Skeletal muscle tissue (tissue), 4 donors: ENCODE measurements around the gene MT1H. TPM values are rescaled to one million over a fixed set of nuclear protein-coding genes. Genes with fewer than 3 reads are reported as not detected.
"Not testable (repeated sequence)": the region's sequence is repeated elsewhere in the genome, so short reads cannot be mapped to it uniquely, and the experiment has no call there.

Experiments
- H3K27ac ChIP-seq: one replicate; pipeline ENCODE4 v1.7.0; 2013; ENCODE audit warnings: mild to moderate bottlenecking, low read depth, low read length, inconsistent platforms
- H3K27me3 ChIP-seq, 3 donors: one replicate each; pipeline ENCODE4 v1.7.0; 2013; ENCODE audit warnings: low read length in 3 of 3; ENCODE audit not compliant: control insufficient read depth in 3 of 3, insufficient read depth in 3 of 3
- H3K36me3 ChIP-seq, 3 donors: one replicate each; pipeline ENCODE4 v1.7.0; 2013; ENCODE audit warnings: low read length in 3 of 3; ENCODE audit not compliant: control insufficient read depth in 3 of 3, insufficient read depth in 3 of 3
- H3K4me1 ChIP-seq, 3 donors: one replicate each; pipeline ENCODE4 v1.7.0; 2013; ENCODE audit warnings: low read length in 3 of 3, mild to moderate bottlenecking in 3 of 3; ENCODE audit not compliant: control insufficient read depth in 3 of 3, insufficient read depth in 3 of 3
- H3K4me3 ChIP-seq, 3 donors: one replicate each; pipeline ENCODE4 v1.7.0; 2013; ENCODE audit warnings: low read length in 3 of 3
- H3K9ac ChIP-seq, 3 donors: one replicate each; pipeline ENCODE4 v1.7.0; 2013; ENCODE audit warnings: low read length in 3 of 3, mild to moderate bottlenecking in 3 of 3, moderate library complexity in 2 of 3, low read depth in 1 of 3
- H3K9me3 ChIP-seq, 3 donors: one replicate each; pipeline ENCODE4 v1.7.0; 2013; ENCODE audit warnings: low read length in 3 of 3; ENCODE audit not compliant: control insufficient read depth in 3 of 3
- total RNA-seq: library from RNA; depleted of rRNA; stranded (reverse); fragments of >200 nt; gene quantifications from one replicate; pipeline ENCODE4 v1.2.3, GENCODE V29; 2014
- donor health status: Osteomylitis.

The MT1H gene
- total RNA-seq, 1 donor from 2014 or later = not detected

DNA sequence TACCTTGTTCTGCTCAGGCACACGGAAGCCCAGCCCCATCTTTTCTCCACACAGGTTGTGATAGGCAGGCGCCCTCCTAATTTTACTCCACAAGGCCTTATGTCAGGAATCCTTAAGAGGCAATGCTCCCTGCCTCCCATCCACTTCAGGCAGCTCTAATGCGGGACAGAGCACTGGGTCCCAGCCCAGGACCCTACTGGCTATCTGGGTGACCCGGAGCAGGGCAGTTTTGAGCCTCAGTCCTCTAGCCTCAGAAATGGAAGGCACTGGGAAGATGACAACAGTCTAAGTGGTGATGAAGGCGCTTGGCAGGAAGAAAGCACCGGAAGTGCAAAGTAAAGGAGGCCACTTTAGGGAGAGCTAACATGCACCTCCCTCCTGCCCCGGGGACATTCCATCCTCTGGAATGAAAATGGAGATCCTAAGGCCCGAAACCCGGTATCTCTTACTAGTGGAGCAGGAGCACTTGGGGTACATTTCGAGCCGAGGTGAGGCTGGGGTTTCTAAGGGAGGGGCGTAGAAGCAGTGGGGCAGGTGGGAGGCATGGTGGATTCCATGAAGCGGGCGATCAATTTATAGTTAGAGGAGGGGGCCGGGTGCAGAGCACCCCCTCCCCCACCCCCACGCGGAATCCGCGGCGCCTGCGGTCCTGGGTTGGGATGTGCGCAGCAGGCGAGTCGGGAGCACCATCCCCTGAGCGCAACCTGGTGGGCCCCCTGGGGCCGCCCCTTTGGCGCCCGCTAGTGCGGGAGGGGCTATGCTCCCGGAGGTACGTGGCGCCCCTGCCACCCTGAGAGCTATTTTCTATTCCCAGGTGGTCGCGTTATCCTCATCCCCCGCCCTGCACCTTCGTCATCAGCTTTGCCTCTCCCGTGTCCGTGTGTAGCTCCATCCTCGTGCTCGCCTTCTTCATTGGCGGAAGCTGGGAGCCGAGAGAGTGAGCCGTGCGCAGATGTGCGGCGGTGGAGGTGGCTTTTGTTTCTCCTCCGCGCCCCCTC lies 7.0 kb upstream of the MT1H start:
- no peaks in the 10 kb centered on the region for H3K36me3 ChIP-seq
- H3K9me3 ChIP-seq = no peaks in the 10 kb centered on the region
- peaks cover 41 to 57% (median 48%) of the 10 kb centered on the region in 3 donors for H3K27me3 ChIP-seq
- H3K4me1 ChIP-seq = peaks cover 8 to 15% (median 11%) of the 10 kb centered on the region in 3 donors
- H3K4me3 ChIP-seq = no peak overlapping the region
- H3K9ac ChIP-seq = no peak overlapping the region
- H3K27ac ChIP-seq = no peak overlapping the region

GRCh38 chr16:56664506-56664905 lies 5.1 kb upstream of the MT1H start:
- peaks cover 37 to 60% (median 49%) of the 10 kb centered on the region in 3 donors for H3K27me3 ChIP-seq
- H3K9me3 ChIP-seq = no peaks in the 10 kb centered on the region
- no peak overlapping the region for H3K4me3 ChIP-seq
- H3K36me3 ChIP-seq = no peaks in the 10 kb centered on the region
- peaks cover 5 to 11% (median 6%) of the 10 kb centered on the region in 3 donors for H3K4me1 ChIP-seq
- H3K9ac ChIP-seq = no peak overlapping the region
- H3K27ac ChIP-seq = no peak overlapping the region

DNA sequence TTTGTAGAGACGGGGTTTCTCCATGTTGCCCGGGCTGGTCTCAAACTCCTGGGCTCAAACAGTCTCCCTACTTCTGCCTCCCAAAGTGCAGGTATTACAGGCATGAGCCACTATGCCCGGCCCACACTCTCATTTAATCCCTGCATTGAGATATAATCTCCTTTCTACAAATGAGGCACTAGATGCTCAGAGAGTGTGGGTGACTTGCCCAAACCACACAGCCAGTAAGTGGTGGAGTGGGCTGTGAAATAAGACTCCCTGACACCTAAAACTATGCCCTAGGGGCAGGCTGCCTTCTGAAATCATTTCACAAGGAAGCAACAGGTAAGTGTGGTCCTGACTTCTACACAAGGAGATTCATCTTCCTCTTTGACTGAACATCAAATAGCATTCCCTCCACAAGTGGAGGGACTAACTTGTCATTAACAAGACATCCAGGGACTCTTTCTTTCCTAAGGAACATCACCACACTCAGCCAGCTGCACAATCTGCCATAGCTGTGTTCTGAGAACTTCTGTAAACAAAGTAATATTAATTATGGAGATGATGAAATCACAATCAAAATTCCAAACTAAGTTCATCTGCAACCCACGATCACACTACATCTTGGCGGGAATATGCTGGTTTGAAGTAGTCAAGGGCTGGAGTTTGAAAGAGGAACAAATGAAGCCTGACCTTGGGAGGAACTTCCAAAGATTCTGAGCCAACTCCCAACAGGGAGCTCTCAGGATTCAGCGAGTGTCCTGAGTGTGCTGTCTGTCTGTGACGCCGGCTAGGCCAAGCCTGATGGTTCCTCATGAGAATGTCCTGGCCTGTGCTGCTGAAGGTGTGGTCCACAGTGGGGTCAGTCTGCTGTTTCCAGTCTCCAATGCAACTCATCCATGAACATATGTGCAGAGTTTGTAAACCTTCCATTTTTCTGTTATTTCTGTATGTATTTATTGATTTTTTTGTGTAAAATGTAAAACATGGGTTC lies 4.0 kb upstream of the MT1H start:
- not testable (repeated sequence) for H3K9me3 ChIP-seq, H3K9ac ChIP-seq, H3K4me3 ChIP-seq, H3K27ac ChIP-seq, H3K36me3 ChIP-seq
- H3K4me1 ChIP-seq = peaks cover 5 to 11% (median 8%) of the 10 kb centered on the region in 3 donors
- H3K27me3 ChIP-seq = peaks cover 40 to 66% (median 59%) of the 10 kb centered on the region in 3 donors

GRCh38 chr16:56667581-56668571 lies 1.7 kb upstream of the MT1H start, which contains the start of gene MT1G:
Gene MT1G, minus strand, starts transcription at chr16:56668065. Its CDS starts 72 bp downstream, at chr16:56667993.
- peaks cover under 1 to 11% (median 8%) of the 10 kb centered on the region in 3 donors for H3K4me1 ChIP-seq
- H3K27ac ChIP-seq = no peak within 1 kb of the TSS
- H3K36me3 ChIP-seq = no peaks in the 10 kb centered on the region
- H3K9ac ChIP-seq = peak within 1 kb of the TSS in 2 of 3 donors; percentile 10 to 33
- H3K9me3 ChIP-seq = no peaks in the 10 kb centered on the region
- peaks cover 30 to 55% (median 49%) of the 10 kb centered on the region in 3 donors for H3K27me3 ChIP-seq
- H3K4me3 ChIP-seq = peak within 1 kb of the TSS; percentile 22 to 48 (median 35)

DNA sequence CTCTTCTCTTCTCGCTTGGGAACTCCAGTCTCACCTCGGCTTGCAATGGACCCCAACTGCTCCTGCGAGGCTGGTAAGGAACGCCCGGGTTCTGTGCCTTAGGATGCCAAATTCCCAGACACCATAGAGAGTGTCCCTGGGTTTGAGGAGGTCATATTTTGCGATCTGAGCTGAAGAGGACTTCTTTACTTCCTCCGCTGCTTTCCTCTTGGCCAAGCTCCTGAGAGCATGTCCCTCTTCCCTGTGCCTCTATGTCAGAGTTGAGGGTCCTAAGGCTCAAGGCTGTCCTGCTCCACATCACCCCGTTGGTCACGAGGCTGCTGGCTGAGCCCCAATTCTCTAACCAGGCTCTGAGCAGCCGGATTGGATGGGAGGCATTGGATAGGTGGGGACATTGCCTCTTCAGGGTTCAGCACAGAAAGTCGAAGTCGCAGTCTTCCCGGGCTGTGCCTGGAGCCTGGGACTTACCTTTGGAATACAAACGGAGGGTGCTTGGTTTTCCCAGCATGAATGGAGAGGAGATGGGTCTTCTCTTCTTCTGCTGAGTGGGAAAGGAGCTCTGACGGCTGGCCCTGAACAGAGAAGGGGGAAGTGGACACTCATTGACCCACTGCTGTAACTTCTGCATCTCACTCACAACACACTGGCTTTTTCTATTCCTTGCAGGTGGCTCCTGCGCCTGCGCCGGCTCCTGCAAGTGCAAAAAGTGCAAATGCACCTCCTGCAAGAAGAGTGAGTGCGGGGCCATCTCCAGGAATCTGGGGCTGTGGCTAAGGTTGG lies 416 bp downstream of the MT1H start:
- peaks cover 0 to 14% (median 10%) of the 10 kb centered on the region in 3 donors for H3K4me1 ChIP-seq
- no peaks in the 10 kb centered on the region for H3K9me3 ChIP-seq
- peaks cover 26 to 43% (median 39%) of the 10 kb centered on the region in 3 donors for H3K27me3 ChIP-seq
- no peak overlapping the region for H3K9ac ChIP-seq
- no peak overlapping the region for H3K27ac ChIP-seq
- H3K4me3 ChIP-seq = no peak overlapping the region
- no peaks in the 10 kb centered on the region for H3K36me3 ChIP-seq

DNA sequence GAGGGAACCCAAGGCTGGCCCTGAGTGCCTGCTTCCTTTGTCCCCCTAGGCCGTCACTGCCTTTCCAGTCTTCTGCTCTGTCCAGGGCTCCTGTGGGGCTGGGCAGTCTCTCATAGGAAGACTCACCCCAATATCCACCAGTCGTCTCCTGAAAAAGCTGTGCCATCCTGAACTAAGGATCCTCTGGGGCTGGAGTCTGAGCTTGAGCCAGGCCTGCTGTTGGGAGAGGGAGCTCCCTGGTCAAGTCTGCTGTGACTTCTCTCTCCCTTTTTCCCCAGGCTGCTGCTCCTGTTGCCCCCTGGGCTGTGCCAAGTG lies 963 bp downstream of the MT1H start:
- Histone ChIP-seq H3K27me3 (peaks cover 26 to 46% (median 39%) of the 10 kb centered on the region in 3 donors), H3K4me3 (no peak overlapping the region), H3K9ac (no peak overlapping the region), H3K27ac (no peak overlapping the region), H3K4me1 (peaks cover 0 to 14% (median 10%) of the 10 kb centered on the region in 3 donors), H3K9me3 (no peaks in the 10 kb centered on the region), H3K36me3 (no peaks in the 10 kb centered on the region)

DNA sequence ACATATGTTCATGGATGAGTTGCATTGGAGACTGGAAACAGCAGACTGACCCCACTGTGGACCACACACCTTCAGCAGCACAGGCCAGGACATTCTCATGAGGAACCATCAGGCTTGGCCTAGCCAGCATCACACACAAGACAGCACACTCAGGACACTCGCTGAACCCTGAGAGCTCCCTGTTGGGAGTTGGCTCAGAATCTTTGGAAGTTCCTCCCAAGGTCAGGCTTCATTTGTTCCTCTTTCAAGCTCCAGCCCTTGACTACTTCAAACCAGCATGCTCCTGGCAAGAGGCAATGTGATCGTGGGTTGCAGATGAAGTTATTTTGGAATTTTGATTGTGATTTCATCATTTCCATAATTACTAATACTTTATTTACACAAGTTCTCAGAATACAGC lies 2.1 kb downstream of the MT1H start:
- Histone ChIP-seq H3K27me3 (peaks cover 24 to 43% (median 42%) of the 10 kb centered on the region in 3 donors), H3K4me1 (peaks cover 0 to 14% (median 14%) of the 10 kb centered on the region in 3 donors)
- not testable (repeated sequence) for H3K27ac ChIP-seq, H3K36me3 ChIP-seq, H3K4me3 ChIP-seq, H3K9ac ChIP-seq, H3K9me3 ChIP-seq

DNA sequence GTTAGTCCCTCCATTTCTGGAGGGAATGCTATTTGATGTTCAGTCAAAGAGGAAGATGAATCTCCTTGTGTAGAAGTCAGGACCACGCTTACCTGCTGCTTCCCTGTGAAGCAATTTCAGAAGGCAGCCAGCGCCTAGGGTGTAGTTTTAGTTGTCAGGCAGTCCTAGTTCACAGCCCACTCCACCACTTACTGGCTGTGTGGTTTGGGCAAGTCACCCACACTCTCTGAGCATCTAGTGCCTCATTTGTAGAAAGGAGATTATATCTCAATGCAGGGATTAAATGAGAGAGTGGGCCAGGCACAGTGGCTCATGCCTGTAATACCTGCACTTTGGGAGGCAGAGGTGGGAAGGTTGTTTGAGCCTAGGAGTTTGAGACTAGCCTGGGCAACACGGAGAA lies 2.6 kb downstream of the MT1H start:
- H3K9me3 ChIP-seq, H3K9ac ChIP-seq, H3K4me3 ChIP-seq, H3K27ac ChIP-seq, H3K36me3 ChIP-seq: not testable (repeated sequence)
- peaks cover 24 to 41% (median 40%) of the 10 kb centered on the region in 3 donors for H3K27me3 ChIP-seq
- H3K4me1 ChIP-seq = peaks cover 0 to 14% (median 14%) of the 10 kb centered on the region in 3 donors
